ENCODE data around the gene SLC12A8.

The SLC12A8 gene

GRCh38 chr3:125129512-125129997 lies 83.0 kb downstream of the SLC12A8 start:
- POLR2A ChIA-PET, result no interaction called here
- CTCF ChIA-PET, result interaction anchor here (0.7 to 5.7 kb wide), 10 partner anchors 9 to 50 kb away, joined by 3 to 18 read pairs (median 6); no protein-coding TSS in a partner anchor
- TF ChIP-seq, protein P1, sequence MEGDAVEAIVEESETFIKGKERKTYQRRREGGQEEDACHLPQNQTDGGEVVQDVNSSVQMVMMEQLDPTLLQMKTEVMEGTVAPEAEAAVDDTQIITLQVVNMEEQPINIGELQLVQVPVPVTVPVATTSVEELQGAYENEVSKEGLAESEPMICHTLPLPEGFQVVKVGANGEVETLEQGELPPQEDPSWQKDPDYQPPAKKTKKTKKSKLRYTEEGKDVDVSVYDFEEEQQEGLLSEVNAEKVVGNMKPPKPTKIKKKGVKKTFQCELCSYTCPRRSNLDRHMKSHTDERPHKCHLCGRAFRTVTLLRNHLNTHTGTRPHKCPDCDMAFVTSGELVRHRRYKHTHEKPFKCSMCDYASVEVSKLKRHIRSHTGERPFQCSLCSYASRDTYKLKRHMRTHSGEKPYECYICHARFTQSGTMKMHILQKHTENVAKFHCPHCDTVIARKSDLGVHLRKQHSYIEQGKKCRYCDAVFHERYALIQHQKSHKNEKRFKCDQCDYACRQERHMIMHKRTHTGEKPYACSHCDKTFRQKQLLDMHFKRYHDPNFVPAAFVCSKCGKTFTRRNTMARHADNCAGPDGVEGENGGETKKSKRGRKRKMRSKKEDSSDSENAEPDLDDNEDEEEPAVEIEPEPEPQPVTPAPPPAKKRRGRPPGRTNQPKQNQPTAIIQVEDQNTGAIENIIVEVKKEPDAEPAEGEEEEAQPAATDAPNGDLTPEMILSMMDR (IDR thresholded peaks at IDR 0.05; ENCODE audit: control extremely low read depth, extremely low read depth, low read depth, missing control alignments), result no peak

GRCh38 chr3:125128861-125129501 lies 83.6 kb downstream of the SLC12A8 start:
- TF ChIP-seq, protein P1 (IDR thresholded peaks at IDR 0.05; ENCODE audit: control extremely low read depth, extremely low read depth, low read depth, missing control alignments), result no peak
- ChIA-PET CTCF (interaction anchor here (0.8 to 5.7 kb wide), 9 partner anchors 8 to 24 kb away, joined by 3 to 18 read pairs (median 6); no protein-coding TSS in a partner anchor), POLR2A (no interaction called here)
- no peak for DNase-seq (ENCODE audit: extremely low spot score)

More at GRCh38 chr3:125129512-125129997, 83.0 kb downstream of the SLC12A8 start:
- no peak for DNase-seq (ENCODE audit: extremely low spot score)

DNA sequence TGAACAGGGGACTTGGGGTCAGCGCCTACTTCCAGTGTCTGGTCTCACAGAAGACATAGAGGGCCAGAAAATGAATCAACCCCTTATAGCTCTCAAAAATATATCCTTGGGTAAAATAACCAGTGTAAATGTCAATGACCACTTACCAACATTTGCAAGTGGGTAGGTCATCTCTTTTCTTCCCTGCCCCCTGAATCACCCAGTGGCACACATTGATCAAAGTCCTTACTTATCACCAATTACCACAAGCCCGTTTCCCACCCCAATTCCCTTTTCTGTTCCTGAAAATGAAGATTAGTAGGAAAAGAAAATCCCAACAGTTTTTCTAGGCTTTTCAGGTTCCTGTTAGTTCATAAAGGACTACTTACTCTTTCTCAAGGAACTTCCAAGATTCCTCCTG lies 86.2 kb downstream of the SLC12A8 start:
- ChIA-PET POLR2A (no interaction called here), CTCF (interaction anchor here (0.7 to 1.4 kb wide), 4 partner anchors 9 to 13 kb away, joined by 3 to 6 read pairs (median 4); no protein-coding TSS in a partner anchor)
- DNase-seq (ENCODE audit: extremely low spot score), result no peak
- TF ChIP-seq, protein P1 (IDR thresholded peaks at IDR 0.05; ENCODE audit: control extremely low read depth, extremely low read depth, low read depth, missing control alignments), result no peak

DNA sequence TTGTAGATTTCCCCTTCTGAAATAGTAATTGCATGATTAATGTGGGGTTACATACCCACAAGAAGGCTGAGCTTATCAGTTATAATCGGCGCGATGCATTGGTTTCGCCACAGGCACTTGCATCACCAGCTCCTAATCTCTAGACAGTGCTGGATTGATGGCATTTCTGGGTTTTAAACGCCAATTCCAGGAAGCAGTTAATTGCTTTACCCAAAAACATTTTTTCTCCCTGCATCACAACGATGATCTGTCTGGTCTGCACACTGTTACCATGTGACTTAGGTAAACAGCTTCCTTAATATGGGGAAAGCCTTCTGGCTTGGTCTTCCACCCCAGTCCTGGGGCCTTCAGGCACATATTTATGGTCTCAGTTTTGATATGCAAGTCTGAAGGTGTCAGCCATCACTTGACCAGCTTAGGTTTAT lies 86.7 kb downstream of the SLC12A8 start:
- POLR2A ChIA-PET, result no interaction called here
- CTCF ChIA-PET, result interaction anchor here (0.7 to 1.5 kb wide), 5 partner anchors 9 to 17 kb away, joined by 3 to 6 read pairs (median 4); no protein-coding TSS in a partner anchor
- no peak for DNase-seq (ENCODE audit: extremely low spot score)
- TF ChIP-seq, protein P1 (IDR thresholded peaks at IDR 0.05; ENCODE audit: control extremely low read depth, extremely low read depth, low read depth, missing control alignments), result no peak

- CTCF ChIA-PET, result interaction anchor here (0.9 to 1.7 kb wide), 4 partner anchors 10 to 128 kb away, joined by 4 to 6 read pairs (median 4); no protein-coding TSS in a partner anchor
- TF ChIP-seq, protein P1 (IDR thresholded peaks at IDR 0.05; ENCODE audit: control extremely low read depth, extremely low read depth, low read depth, missing control alignments), result no peak
- POLR2A ChIA-PET, result no interaction called here
- DNase-seq (ENCODE audit: extremely low spot score), result no peak
These were observed 88.9 kb downstream of the SLC12A8 start for GRCh38 chr3:125123451-125124305.
